Loucy (cell line): ENCODE measurements around the gene MCM5.

Source experiments
- EZH2phosphoT487 ChIP-seq: fragments of 200-600 bp; IDR thresholded peaks from 2 replicates; pipeline ENCODE4 v1.6.1; 2018; ENCODE audit warnings: antibody characterized with exemption, mild to moderate bottlenecking, moderate library complexity, borderline replicate concordance
- TF ChIP-seq, protein P1 (sequence below): fragments of 200-600 bp; sonication (generic); conservative IDR thresholded peaks from 2 replicates; pipeline ENCODE4 v1.5.1; 2014; ENCODE audit warnings: mild to moderate bottlenecking, antibody characterized with exemption, low read length

GRCh38 chr22:35444685-35445399, 44.9 kb downstream of the MCM5 start:
- TF ChIP-seq, protein P1, sequence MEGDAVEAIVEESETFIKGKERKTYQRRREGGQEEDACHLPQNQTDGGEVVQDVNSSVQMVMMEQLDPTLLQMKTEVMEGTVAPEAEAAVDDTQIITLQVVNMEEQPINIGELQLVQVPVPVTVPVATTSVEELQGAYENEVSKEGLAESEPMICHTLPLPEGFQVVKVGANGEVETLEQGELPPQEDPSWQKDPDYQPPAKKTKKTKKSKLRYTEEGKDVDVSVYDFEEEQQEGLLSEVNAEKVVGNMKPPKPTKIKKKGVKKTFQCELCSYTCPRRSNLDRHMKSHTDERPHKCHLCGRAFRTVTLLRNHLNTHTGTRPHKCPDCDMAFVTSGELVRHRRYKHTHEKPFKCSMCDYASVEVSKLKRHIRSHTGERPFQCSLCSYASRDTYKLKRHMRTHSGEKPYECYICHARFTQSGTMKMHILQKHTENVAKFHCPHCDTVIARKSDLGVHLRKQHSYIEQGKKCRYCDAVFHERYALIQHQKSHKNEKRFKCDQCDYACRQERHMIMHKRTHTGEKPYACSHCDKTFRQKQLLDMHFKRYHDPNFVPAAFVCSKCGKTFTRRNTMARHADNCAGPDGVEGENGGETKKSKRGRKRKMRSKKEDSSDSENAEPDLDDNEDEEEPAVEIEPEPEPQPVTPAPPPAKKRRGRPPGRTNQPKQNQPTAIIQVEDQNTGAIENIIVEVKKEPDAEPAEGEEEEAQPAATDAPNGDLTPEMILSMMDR = no peak
- TF ChIP-seq EZH2phosphoT487 = no peak
